ENCODE data around the gene BPIFA1.

DNA sequence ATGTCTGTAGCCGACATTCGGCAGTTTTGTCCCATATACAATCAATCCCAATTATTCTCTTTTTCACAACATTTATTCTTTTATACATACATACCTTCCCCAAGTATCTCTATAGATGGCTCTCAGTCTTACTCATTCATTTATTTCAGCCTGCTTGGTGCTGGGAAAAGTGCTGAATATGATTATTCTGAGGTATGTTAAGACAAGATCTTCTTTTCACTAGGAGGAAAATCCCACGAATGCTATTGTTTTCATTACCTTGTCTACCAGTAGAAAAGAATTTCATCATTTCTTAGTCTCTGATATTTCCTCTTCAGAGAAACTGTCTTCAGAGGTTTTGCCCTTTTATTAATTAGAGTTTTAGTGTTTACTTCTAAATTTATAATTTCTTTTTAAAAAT is 32.4 kb upstream of the BPIFA1 start:
- TF ChIP-seq SUZ12 (IDR thresholded peaks at IDR 0.05) (no peak), SP1 (IDR thresholded peaks at IDR 0.05) (no peak), NFRKB (IDR thresholded peaks at IDR 0.05) (no peak), BHLHE40 (IDR thresholded peaks at IDR 0.05; ENCODE audit: borderline replicate concordance) (no peak), FOXM1 (IDR thresholded peaks at IDR 0.05; ENCODE audit: borderline replicate concordance) (no peak), FOXK2 (IDR thresholded peaks at IDR 0.05) (no peak), TARDBP (IDR thresholded peaks at IDR 0.05) (no peak), ZNF384 (IDR thresholded peaks at IDR 0.05) (no peak), FOXA1 (IDR thresholded peaks at IDR 0.05) (no peak), L3MBTL2 (conservative IDR thresholded peaks at IDR 0.05) (no peak)

Data from HEK293T (cell line).